ENCODE results near the gene HELZ.

The HELZ gene

DNA sequence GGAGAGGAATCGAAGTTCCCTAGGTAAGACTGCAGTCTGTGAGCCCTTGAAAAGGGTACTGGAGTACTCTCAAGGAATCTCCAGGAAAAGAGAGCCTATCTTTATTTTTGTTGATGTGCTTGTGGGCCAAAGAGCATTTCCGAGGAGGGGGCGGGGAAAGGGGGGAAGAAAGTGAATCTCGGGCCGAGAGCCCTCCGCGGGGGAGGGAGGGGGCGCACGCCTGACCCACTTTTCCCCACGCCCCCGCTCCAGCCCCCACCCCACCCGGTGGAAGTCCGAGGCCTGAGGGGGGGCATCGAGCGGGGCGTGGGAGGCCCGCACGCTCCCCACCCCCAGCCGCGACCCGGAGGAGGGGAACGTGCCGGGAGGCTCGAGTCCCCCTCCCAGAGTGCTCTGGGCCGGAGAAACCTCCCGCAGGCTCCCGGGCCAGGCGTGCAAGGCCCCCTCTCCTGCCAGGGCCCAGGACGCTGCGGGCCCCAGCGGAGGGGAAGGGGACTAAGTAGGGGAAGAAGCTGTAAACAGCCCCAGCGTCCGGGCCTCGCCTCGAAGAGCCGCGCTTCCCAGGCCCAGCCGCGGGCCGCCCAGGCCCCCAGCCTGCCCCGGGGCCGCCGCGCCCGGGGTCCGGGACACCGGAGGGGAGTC is 444 bp downstream of the HELZ start:
- DNase-seq (ENCODE audit: low read depth) = no peak
- TF ChIP-seq, protein P1, sequence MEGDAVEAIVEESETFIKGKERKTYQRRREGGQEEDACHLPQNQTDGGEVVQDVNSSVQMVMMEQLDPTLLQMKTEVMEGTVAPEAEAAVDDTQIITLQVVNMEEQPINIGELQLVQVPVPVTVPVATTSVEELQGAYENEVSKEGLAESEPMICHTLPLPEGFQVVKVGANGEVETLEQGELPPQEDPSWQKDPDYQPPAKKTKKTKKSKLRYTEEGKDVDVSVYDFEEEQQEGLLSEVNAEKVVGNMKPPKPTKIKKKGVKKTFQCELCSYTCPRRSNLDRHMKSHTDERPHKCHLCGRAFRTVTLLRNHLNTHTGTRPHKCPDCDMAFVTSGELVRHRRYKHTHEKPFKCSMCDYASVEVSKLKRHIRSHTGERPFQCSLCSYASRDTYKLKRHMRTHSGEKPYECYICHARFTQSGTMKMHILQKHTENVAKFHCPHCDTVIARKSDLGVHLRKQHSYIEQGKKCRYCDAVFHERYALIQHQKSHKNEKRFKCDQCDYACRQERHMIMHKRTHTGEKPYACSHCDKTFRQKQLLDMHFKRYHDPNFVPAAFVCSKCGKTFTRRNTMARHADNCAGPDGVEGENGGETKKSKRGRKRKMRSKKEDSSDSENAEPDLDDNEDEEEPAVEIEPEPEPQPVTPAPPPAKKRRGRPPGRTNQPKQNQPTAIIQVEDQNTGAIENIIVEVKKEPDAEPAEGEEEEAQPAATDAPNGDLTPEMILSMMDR (conservative IDR thresholded peaks at IDR 0.05; ENCODE audit: control insufficient read depth, insufficient read depth, low read depth, low read length) = no peak
- H3K4me3 ChIP-seq (ENCODE audit: control insufficient read depth, low read depth, low read length) = peak overlapping the region; percentile 72

DNA sequence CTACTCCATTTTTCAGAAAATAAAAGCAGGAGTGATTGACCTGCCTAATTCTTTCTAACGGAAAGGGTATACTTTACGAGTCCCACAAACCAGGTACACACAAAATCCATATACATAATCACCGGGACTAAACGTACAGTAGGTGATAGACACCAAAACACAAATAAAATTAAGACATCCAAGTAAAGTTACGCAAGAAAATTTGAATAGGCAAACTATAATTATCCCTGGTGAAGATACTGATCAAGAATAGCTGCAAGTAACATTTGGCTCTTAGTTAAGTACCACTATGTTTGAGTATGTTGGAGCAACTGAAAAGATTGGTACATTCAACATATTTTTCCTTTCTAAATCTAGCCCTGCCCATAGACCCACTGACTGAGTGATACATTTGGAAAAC is 1.7 kb downstream of the HELZ start:
- no peak for DNase-seq (ENCODE audit: low read depth)
- peak overlapping the region; percentile 72 for H3K4me3 ChIP-seq (ENCODE audit: control insufficient read depth, low read depth, low read length)
- TF ChIP-seq, protein P1 (conservative IDR thresholded peaks at IDR 0.05; ENCODE audit: control insufficient read depth, insufficient read depth, low read depth, low read length) = no peak

DNA sequence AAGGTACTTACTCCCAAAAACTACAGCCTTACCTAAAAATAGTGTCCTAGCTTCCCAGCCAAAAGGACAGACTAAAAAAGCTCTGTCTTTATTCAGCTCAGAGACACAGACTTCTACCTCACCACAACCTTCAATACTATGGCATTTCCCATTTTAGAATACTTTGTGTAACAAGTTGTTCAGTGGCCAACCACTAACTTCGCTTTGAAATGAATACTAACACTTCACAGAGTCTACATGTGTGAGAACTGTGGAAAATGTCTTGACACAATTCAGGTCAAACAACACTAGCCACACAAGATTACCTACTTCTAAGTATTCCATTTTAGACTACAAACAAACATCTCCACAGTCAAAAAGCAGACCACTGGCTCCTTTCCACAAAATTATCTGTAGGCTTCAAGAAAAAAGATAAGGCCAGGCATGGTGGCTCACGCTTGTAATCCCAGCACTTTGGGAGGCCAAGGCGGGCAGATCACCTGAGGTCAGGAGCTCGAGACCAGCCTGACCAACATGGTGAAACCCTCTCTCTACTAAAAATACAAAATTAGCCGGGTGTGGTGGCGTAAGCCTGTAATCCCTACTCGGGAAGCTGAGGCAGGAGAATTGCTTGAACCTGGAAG is 3.2 kb downstream of the HELZ start:
- TF ChIP-seq, protein P1 (conservative IDR thresholded peaks at IDR 0.05; ENCODE audit: control insufficient read depth, insufficient read depth, low read depth, low read length) = no peak
- no peak for DNase-seq (ENCODE audit: low read depth)
- no peak overlapping the region for H3K4me3 ChIP-seq (ENCODE audit: control insufficient read depth, low read depth, low read length)

DNA sequence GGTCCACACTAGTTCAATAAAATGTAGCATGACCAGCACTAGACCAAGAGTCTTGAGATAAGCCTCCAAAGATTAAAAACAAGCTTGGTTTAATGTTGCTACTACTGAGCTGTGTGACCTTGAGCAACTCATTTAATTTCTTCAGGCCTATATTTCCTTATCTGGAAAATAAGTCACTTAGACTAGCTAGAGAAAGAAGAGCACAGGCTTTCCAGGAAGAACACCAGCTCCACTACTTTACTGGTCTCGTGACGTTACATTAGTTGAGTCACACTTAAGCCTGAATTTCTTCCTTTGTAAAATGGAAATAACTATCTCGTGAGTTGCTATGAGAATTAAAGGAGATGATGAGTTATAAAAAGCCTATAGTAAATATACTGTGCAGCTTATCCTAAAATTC is 5.4 kb downstream of the HELZ start:
- peak; percentile 66 for DNase-seq (ENCODE audit: low read depth)
- TF ChIP-seq, protein P1 (conservative IDR thresholded peaks at IDR 0.05; ENCODE audit: control insufficient read depth, insufficient read depth, low read depth, low read length) = no peak

DNA sequence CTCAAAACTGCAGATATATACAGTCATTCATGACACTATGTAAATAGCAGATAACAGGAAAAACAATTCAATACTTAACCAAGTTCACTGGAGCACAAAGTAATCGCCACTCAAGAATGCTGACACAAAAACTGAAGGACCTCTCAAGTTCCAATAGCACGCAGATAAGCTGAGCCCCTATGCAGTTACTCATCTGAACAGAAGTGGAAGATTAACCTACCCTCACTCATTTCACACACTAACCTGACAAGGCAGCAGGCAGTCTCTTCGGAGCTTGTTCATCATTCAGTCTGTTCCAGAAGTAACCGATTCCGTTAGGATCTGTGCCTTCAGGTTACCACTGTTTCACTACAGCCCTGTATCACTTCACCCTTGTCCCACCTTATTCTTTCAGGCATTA is 6.0 kb downstream of the HELZ start:
- TF ChIP-seq, protein P1 (conservative IDR thresholded peaks at IDR 0.05; ENCODE audit: control insufficient read depth, insufficient read depth, low read depth, low read length) = no peak
- no peak overlapping the region for H3K4me3 ChIP-seq (ENCODE audit: control insufficient read depth, low read depth, low read length)
- DNase-seq (ENCODE audit: low read depth) = no peak

More for the DNA sequence above, 5.4 kb downstream of the HELZ start:
- H3K4me3 ChIP-seq (ENCODE audit: control insufficient read depth, low read depth, low read length) = no peak overlapping the region

DNA sequence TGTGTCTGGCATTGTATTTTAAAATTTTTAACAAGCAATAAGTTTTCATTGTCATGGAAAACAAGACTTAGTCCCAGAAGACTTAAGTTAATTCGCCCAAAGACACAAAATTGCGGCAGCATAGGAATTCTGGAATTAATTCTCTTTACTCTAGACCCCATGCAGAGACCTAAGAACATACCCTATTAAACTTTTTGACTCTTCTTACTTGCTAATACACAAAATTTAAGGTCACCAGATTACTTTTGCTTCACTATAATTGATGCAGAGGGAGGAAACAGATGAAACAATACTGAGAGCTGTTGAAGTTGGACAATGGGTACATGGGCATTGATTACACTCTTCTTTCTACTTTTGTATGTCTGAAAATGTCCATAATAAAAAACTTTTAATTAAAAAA is 12.6 kb downstream of the HELZ start:
- no peak for DNase-seq (ENCODE audit: low read depth)
- TF ChIP-seq, protein P1 (conservative IDR thresholded peaks at IDR 0.05; ENCODE audit: control insufficient read depth, insufficient read depth, low read depth, low read length) = no peak
- no peak overlapping the region for H3K4me3 ChIP-seq (ENCODE audit: control insufficient read depth, low read depth, low read length)
